NCI-H1105 (cell line): ENCODE data around the gene POLR1A.

Experiments
- DNase-seq: peaks from one replicate; lab custom pipeline; 2025; lab: John Stamatoyannopoulos, UW

The POLR1A gene

GRCh38 chr2:86097114-86097896 is 8.4 kb downstream of the POLR1A start:
- no peak for DNase-seq

DNA sequence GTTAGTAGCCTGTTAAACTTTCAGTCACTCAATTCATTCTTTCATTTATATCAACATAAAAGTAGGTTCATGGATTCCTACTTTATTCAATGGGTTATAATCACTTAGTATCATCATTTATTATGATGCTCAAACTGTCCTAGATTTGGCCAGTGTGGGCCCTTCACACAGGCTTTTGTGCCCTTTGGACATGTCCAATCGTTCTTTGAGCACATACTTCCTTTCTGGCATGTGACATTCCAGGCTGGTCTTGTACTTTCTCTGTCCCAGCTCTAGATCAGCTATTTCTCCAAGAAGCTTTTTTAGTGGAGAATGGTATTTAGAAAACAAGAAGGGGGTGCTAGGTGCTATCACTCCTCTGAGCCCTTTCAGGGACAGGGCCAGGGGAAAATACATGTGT is 11.5 kb downstream of the POLR1A start:
- no peak for DNase-seq

DNA sequence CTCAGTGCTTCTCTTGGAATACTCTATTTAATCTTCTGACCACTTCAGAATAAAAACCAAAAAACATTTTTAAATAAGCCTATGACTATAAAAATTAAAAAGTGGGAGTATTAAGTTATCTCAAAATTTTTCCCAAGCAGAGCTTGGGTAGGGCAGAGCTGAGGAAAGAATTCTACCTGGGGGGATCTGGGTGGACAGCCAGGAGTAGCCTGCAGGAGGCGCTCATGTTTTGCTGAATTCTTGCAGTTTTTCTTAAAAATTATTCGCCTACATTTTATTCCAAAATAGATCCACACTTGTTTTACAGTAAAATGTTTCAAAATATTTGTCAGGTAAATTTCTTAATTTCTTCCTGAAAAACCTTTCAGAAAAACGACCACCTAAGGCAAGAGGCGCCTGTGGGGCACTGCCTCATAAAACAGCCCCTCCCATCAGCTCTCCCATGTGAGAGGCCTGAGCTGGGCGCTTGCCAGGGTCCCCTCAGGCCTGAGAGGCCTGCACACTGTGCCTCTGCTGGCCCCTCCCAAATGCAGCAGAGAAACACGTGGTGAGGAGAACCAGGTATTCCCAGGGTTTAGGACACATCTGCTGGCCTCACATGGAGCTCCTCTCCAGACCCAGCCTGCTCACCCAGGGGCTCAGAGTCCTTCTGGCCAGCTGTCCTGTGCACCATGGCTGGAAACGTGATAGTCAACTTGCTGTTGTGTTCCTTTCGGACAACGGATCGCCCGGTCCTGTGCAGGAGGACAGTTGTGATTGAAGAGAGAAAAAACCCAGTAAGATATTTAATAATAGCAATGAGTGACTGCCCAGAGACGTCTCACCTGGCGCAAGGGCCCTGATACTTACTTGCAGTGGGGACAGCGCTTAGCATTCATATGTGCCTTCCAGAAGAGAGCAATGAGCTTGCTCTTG is 17.5 kb downstream of the POLR1A start:
- DNase-seq = no peak

- no peak for DNase-seq
These were observed 22.9 kb downstream of the POLR1A start for GRCh38 chr2:86082756-86083155.

GRCh38 chr2:86081724-86082123 is 24.0 kb downstream of the POLR1A start:
- DNase-seq = no peak

DNA sequence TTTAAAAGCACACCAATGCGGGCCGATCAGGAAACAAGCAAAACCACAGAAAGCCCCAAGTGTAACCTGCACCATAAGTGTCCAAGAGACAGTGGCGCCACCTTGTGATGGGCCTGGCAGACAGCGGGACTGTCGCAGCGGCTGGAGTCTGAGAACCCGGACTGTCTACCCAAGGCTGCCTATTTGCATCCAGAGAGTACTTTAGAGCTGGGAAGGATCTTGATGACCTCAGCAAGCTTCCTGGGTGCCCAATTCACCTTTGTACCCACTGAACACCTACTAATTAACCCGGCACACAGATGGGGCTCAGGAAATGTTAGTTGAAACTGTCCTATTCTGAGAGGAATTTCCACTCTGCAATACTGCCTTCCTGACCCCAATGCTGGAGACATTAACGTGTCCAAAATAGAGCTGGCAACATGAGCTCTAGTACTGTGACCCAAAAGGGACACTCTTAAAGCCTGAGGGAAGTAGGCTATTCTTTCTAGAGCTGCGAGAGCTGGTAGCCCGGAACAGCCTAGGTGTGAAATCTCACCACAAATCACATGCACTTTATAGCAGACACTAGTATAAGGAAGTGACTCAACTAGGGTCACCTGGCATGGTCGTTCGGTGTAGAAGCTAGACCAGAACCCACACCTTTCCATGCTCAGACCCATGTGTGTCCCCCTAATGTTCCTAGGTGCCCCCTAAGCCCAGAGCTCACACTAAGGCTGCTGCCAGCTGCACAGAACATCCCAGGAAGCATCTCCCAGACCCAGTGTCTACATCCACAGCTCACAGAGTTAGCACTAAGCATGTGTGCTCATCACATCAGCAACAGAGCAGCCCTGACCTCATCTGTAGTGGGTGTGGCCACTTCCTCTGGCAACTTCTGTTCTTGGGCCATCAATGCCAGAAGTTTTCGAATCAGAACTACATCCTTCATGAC is 25.4 kb downstream of the POLR1A start:
- peak; percentile 25 for DNase-seq

- peak; percentile 57 for DNase-seq
These were observed 26.7 kb downstream of the POLR1A start for GRCh38 chr2:86078774-86079545.

GRCh38 chr2:86075886-86076285 is 29.8 kb downstream of the POLR1A start:
- DNase-seq = no peak

DNA sequence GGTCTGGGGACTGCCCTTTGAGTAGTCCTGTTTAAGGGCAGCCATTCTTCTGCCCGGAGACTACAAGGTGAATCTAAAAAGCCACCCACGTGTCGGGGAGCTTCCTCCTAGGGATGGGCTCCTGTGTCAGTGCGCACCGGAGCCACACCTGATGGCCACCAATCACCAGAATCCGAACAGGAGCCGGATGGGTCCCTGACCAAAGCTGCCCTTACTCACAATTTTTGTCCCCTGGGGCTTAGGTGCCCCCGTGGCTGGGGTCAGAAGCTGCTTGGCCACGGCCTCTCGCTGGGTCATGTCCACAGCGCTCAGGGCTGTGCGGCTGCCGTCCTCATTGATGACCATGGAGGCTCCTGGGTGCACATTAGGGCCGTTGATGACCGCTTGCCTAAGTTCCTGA is 30.9 kb downstream of the POLR1A start:
- DNase-seq = no peak

DNA sequence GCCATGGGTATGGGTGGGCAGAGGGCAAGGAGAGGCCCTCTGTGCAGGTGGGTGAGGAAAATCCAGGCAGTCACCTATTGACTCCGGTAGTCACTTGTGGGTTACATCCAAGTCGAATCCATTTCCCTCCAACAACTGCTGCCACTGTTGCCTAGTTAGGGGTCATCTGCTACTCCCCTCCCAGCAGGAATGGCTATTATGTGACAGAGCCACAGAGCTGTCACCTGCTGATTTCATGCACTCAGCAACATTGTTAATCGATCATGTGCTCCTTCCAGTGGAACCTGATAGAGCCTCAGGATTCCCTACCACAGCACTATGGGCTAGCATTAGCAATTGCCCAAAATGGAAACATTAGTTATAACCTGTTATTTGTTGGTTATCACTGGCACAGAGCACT is 31.4 kb downstream of the POLR1A start:
- DNase-seq = no peak

- peak; percentile 4 for DNase-seq
These were observed 32.5 kb downstream of the POLR1A start for GRCh38 chr2:86073225-86073624.

DNA sequence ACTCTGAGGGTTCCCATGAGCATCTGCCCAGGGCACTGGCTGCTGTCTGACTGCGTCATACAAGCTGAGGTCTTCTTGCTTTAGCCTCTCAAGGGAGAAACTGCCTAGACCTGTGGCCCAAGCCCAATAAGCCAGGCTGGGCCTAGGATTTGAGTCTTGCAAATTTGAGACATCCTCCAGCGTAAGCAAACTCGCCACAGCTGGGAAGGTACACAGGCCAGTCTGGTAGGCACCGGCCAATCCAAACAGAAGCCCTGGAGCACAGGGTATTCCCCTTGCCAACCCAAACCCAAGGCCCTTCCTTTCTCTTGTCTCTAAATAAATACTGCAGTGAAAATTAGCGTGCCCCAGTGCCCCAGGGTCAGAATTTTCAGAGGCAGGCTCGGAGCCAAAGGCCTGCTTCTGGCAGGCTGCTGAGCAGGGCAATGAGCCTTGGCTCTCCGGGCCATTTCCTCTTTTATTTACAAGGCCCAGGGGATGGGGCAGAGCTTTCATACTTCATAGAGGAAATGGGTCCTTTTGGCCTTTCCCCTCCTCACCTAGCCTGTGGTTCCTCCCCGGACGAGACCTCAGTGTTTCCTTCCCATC is 33.3 kb downstream of the POLR1A start:
- peak; percentile 9 for DNase-seq

DNA sequence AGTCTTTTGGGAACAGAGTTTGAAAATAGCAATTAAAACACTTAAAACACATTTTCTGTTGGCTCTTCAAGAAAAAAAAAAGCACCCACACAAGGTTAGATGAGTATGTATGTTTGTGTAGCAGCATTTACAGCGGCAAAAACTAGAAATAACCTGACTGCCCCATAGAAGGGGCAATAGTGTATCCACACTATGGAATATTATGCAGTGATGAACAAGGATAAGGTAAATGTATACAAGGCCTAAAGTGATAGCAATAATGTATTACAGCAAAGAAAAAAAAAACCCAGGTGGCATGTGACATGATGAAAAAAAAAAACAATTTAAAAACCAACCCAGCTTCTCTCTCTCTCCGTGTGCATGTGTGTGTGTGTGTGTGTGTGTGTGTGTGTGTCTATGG is 34.8 kb downstream of the POLR1A start:
- no peak for DNase-seq

- no peak for DNase-seq
These were observed 35.8 kb downstream of the POLR1A start for GRCh38 chr2:86069783-86070339.

- DNase-seq = no peak
These were observed 36.5 kb downstream of the POLR1A start for GRCh38 chr2:86069091-86069685.

GRCh38 chr2:86068648-86069047 is 37.0 kb downstream of the POLR1A start:
- no peak for DNase-seq

- DNase-seq = peak; percentile 27
These were observed 37.5 kb downstream of the POLR1A start for GRCh38 chr2:86068136-86068588.

DNA sequence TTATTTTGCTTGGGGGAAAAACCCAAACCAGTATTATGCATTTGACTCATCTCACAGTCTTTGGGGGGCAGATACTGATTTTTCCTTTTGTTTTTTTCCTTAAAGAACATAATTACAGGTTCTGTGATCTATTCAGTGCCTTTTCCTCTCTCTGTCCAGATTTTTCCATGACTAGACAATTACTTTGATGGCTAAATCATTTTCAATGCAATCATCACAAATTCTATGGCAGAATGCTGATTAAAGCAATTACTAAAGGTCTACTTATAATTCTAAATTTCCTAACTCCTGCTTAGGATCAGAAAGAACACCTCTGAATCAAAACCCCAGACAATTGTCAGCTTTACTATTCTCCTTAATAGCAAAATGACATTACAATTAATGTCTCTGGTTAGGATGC is 38.8 kb downstream of the POLR1A start:
- no peak for DNase-seq

- DNase-seq = no peak
These were observed 39.6 kb downstream of the POLR1A start for GRCh38 chr2:86066007-86066578.

- DNase-seq = no peak
These were observed 40.2 kb downstream of the POLR1A start for GRCh38 chr2:86065512-86065911.
